T-cell (primary cell): ENCODE results near the gene SIL1. TPM values are rescaled to one million over a fixed set of nuclear protein-coding genes. Genes with fewer than 3 reads are reported as not detected.

Source experiments
- ATAC-seq, 4 experiments: fragments of 200-7000 bp in 3 of 4; fragments of 150-1000 bp in 1 of 4; cut with Tn5 transposase; replicated peaks in 1 of 4; 1 replicate in 3 of 4; 2 replicates in 1 of 4; pipeline ENCODE4 v1.10.0; 2021; ENCODE audit warnings: moderate library complexity in 3 of 4, mild to moderate bottlenecking in 2 of 4, moderate number of reproducible peaks in 1 of 4
- CTCF ChIA-PET, 2 donors: fragments of 300-600 bp; sonication (Branson Sonifier 250); formaldehyde crosslinking; loops; one replicate each; lab custom pipeline; 2022; ENCODE audit warnings: antibody characterized with exemption in 2 of 2; lab: Charles Lee
- POLR2A ChIA-PET, 2 donors: fragments of 300-600 bp; sonication (Branson Sonifier 250); formaldehyde crosslinking; loops; one replicate each; lab custom pipeline; 2022; ENCODE audit warnings: antibody characterized with exemption in 2 of 2; lab: Charles Lee
- DNase-seq, 35 experiments: peaks; one replicate each; pipeline versions ENCODE4 v3.0.0 to v3.0.0-alpha.2; 2013 to 2023
- H3K27ac ChIP-seq: one replicate; pipeline ENCODE4 v1.5.1; 2013; ENCODE audit warnings: low read length
- H3K27me3 ChIP-seq, 2 experiments: replicated peaks in 1 of 2; 1 replicate in 1 of 2; 2 replicates in 1 of 2; pipeline versions ENCODE4 v1.6.1 to v1.7.0; 2013; ENCODE audit warnings: low read length in 1 of 2, mixed read lengths in 1 of 2; ENCODE audit not compliant: control insufficient read depth in 2 of 2, insufficient read depth in 2 of 2; ENCODE audit errors: extremely low read depth in 1 of 2
- H3K36me3 ChIP-seq, 2 donors: 1 replicate in 1 of 2; 2 replicates in 1 of 2; pipeline versions ENCODE4 v1.6.1 to v1.7.0; 2013; ENCODE audit warnings: low read length in 1 of 2; ENCODE audit not compliant: control insufficient read depth in 2 of 2, insufficient read depth in 1 of 2; ENCODE audit errors: extremely low read depth in 1 of 2
- H3K4me1 ChIP-seq, 2 experiments: 1 replicate in 1 of 2; 2 replicates in 1 of 2; pipeline versions ENCODE4 v1.6.1 to v1.7.0; 2013; ENCODE audit warnings: low read length in 2 of 2, mixed read lengths in 1 of 2; ENCODE audit not compliant: insufficient read depth in 2 of 2, control insufficient read depth in 1 of 2; ENCODE audit errors: extremely low read depth in 1 of 2
- H3K4me3 ChIP-seq, 2 donors: 1 replicate in 1 of 2; 2 replicates in 1 of 2; pipeline versions ENCODE4 v1.5.1 to v1.7.0; 2013; ENCODE audit warnings: mild to moderate bottlenecking in 2 of 2, low read length in 1 of 2, moderate library complexity in 1 of 2; ENCODE audit not compliant: control insufficient read depth in 1 of 2; ENCODE audit errors: extremely low read depth in 1 of 2
- H3K9me3 ChIP-seq: 2 replicates; pipeline ENCODE4 v1.7.0; 2013
- H3K27ac Mint-ChIP-seq, 2 donors: one replicate each; pipeline ENCODE4 v1.8.0; 2020 to 2021; ENCODE audit warnings: mild to moderate bottlenecking in 2 of 2, mixed read lengths in 2 of 2
- H3K27me3 Mint-ChIP-seq, 2 donors: one replicate each; pipeline ENCODE4 v1.8.0; 2021 to 2022; ENCODE audit warnings: mixed read lengths in 2 of 2
- H3K36me3 Mint-ChIP-seq: one replicate; pipeline ENCODE4 v1.8.0; 2021; ENCODE audit warnings: mixed read lengths
- H3K4me1 Mint-ChIP-seq, 3 donors: one replicate each; pipeline ENCODE4 v1.8.0; 2020 to 2022; ENCODE audit warnings: mixed read lengths in 3 of 3, mild to moderate bottlenecking in 1 of 3
- H3K4me3 Mint-ChIP-seq, 3 donors: one replicate each; pipeline ENCODE4 v1.8.0; 2020 to 2022; ENCODE audit warnings: mild to moderate bottlenecking in 3 of 3, mixed read lengths in 3 of 3, moderate library complexity in 3 of 3
- H3K9me3 Mint-ChIP-seq, 3 donors: one replicate each; pipeline ENCODE4 v1.8.0; 2020 to 2022; ENCODE audit warnings: mixed read lengths in 3 of 3
- WGBS: methylation state at CpG from one replicate; pipeline ENCODE4 v1.1.5; 2013; ENCODE audit warnings: missing lambda C conversion rate; ENCODE audit not compliant: insufficient coverage; 5-methylcytosine and 5-hydroxymethylcytosine counted together
- total RNA-seq, 35 experiments: library from RNA in 6 of 35; stranded (reverse) in 6 of 35; fragments of 120-200 nt in 1 of 35; gene quantifications; one replicate each; pipeline versions ENCODE4 v1.2.1 to v1.2.4 and lab custom pipeline; 2013 to 2026

SIL1 gene
- total RNA-seq, 5 donors from 2014 or later (not counting 1 experiment from before 2014, with no cell fraction given) = 14.2 to 16.5 (median 15.8) TPM

- no peak for ATAC-seq
Measured at GRCh38 chr5:139151902-139152301, 46.3 kb downstream of the SIL1 start.

GRCh38 chr5:139150367-139150999 is 47.7 kb downstream of the SIL1 start:
- Histone ChIP-seq H3K27me3 (no peaks in the 10 kb centered on the region), H3K27ac (no peak overlapping the region), H3K36me3 (peaks cover 0 to 6% of the 10 kb centered on the region in 2 donors), H3K9me3 (no peaks in the 10 kb centered on the region), H3K4me1 (no peaks in the 10 kb centered on the region), H3K4me3 (no peak overlapping the region)
- H3K27me3 Mint-ChIP-seq = no peaks in the 10 kb centered on the region
- no peak overlapping the region for H3K4me3 Mint-ChIP-seq
- no peak overlapping the region for H3K27ac Mint-ChIP-seq
- no peaks in the 10 kb centered on the region for H3K9me3 Mint-ChIP-seq
- DNase-seq (no peak), ATAC-seq (no peak)
- peaks cover 8% of the 10 kb centered on the region for H3K36me3 Mint-ChIP-seq
- 95% methylated on average over 8 of the region's 9 CpGs for WGBS
- ChIA-PET POLR2A (no interaction called here), CTCF (no interaction called here)
- H3K4me1 Mint-ChIP-seq = peaks cover 4 to 11% (median 9%) of the 10 kb centered on the region in 3 donors

More at GRCh38 chr5:139151902-139152301, 46.3 kb downstream of the SIL1 start:
- no peak for DNase-seq
- WGBS = 98% methylated on average over 6 of the region's 7 CpGs
- CTCF ChIA-PET = no interaction called here
- Mint-ChIP-seq H3K27ac (no peak overlapping the region), H3K4me1 (peaks cover 4 to 11% (median 9%) of the 10 kb centered on the region in 3 donors), H3K36me3 (peaks cover 14% of the 10 kb centered on the region), H3K9me3 (no peaks in the 10 kb centered on the region), H3K27me3 (no peaks in the 10 kb centered on the region), H3K4me3 (no peak overlapping the region)
- Histone ChIP-seq H3K4me3 (no peak overlapping the region), H3K27ac (no peak overlapping the region), H3K27me3 (no peaks in the 10 kb centered on the region), H3K9me3 (no peaks in the 10 kb centered on the region), H3K4me1 (no peaks in the 10 kb centered on the region), H3K36me3 (peaks cover 0 to 6% of the 10 kb centered on the region in 2 donors)
- POLR2A ChIA-PET = no interaction called here

GRCh38 chr5:139149477-139150199 is 48.5 kb downstream of the SIL1 start:
- DNase-seq (no peak), ATAC-seq (no peak)
- ChIA-PET POLR2A (no interaction called here), CTCF (no interaction called here)
- no peaks in the 10 kb centered on the region for H3K9me3 ChIP-seq
- 72% methylated on average over 3 of the region's 3 CpGs for WGBS
- no peaks in the 10 kb centered on the region for H3K4me1 ChIP-seq
- H3K36me3 ChIP-seq = peaks cover 0 to 6% of the 10 kb centered on the region in 2 donors
- Mint-ChIP-seq H3K27ac (no peak overlapping the region), H3K27me3 (no peaks in the 10 kb centered on the region), H3K4me1 (peaks cover 4 to 11% (median 9%) of the 10 kb centered on the region in 3 donors), H3K36me3 (peaks cover 7% of the 10 kb centered on the region), H3K4me3 (no peak overlapping the region), H3K9me3 (no peaks in the 10 kb centered on the region)
- no peaks in the 10 kb centered on the region for H3K27me3 ChIP-seq
- H3K4me3 ChIP-seq = no peak overlapping the region
- no peak overlapping the region for H3K27ac ChIP-seq

- no peak for DNase-seq
- Histone ChIP-seq H3K36me3 (peaks cover 0 to 3% of the 10 kb centered on the region in 2 donors), H3K4me3 (no peak overlapping the region), H3K4me1 (no peaks in the 10 kb centered on the region), H3K27me3 (no peaks in the 10 kb centered on the region), H3K9me3 (no peaks in the 10 kb centered on the region), H3K27ac (no peak overlapping the region)
- Mint-ChIP-seq H3K36me3 (peaks cover 6% of the 10 kb centered on the region), H3K27me3 (no peaks in the 10 kb centered on the region), H3K27ac (no peak overlapping the region), H3K4me1 (peaks cover 4 to 11% (median 9%) of the 10 kb centered on the region in 3 donors), H3K9me3 (no peaks in the 10 kb centered on the region), H3K4me3 (no peak overlapping the region)
- ChIA-PET POLR2A (no interaction called here), CTCF (no interaction called here)
- ATAC-seq = no peak
- 80% methylated on average over 5 of the region's 5 CpGs for WGBS
Measured at GRCh38 chr5:139148986-139149385, 49.2 kb downstream of the SIL1 start.

GRCh38 chr5:139148306-139148705 is 49.9 kb downstream of the SIL1 start:
- ChIA-PET CTCF (no interaction called here), POLR2A (no interaction called here)
- Histone ChIP-seq H3K4me3 (no peak overlapping the region), H3K27me3 (no peaks in the 10 kb centered on the region), H3K4me1 (no peaks in the 10 kb centered on the region), H3K36me3 (peaks cover 0 to 3% of the 10 kb centered on the region in 2 donors), H3K27ac (no peak overlapping the region), H3K9me3 (no peaks in the 10 kb centered on the region)
- no CpG with 5 or more reads among the region's 2 CpGs for WGBS
- Mint-ChIP-seq H3K4me3 (no peak overlapping the region), H3K4me1 (peaks cover 4 to 11% (median 9%) of the 10 kb centered on the region in 3 donors), H3K36me3 (peaks cover 8% of the 10 kb centered on the region), H3K27ac (no peak overlapping the region), H3K27me3 (no peaks in the 10 kb centered on the region), H3K9me3 (no peaks in the 10 kb centered on the region)
- ATAC-seq (no peak), DNase-seq (no peak)

GRCh38 chr5:139147483-139148087 is 50.6 kb downstream of the SIL1 start:
- H3K27ac ChIP-seq = no peak overlapping the region
- Mint-ChIP-seq H3K4me3 (no peak overlapping the region), H3K9me3 (no peaks in the 10 kb centered on the region), H3K36me3 (peaks cover 5% of the 10 kb centered on the region), H3K27me3 (no peaks in the 10 kb centered on the region), H3K4me1 (peaks cover 4 to 11% (median 9%) of the 10 kb centered on the region in 3 donors), H3K27ac (no peak overlapping the region)
- no peaks in the 10 kb centered on the region for H3K9me3 ChIP-seq
- H3K36me3 ChIP-seq = peaks cover 0 to 3% of the 10 kb centered on the region in 2 donors
- DNase-seq = no peak
- no peak for ATAC-seq
- H3K4me1 ChIP-seq = no peaks in the 10 kb centered on the region
- no CpG with 5 or more reads among the region's 2 CpGs for WGBS
- ChIA-PET CTCF (no interaction called here), POLR2A (no interaction called here)
- H3K27me3 ChIP-seq = no peaks in the 10 kb centered on the region
- no peak overlapping the region for H3K4me3 ChIP-seq
